Natural killer cell (primary cell): ENCODE data around the gene CLRN3. TPM values are rescaled to one million over a fixed set of nuclear protein-coding genes. Genes with fewer than 3 reads are reported as not detected.

Experiments used
- ATAC-seq, 3 donors: fragments of 150-1000 bp in 2 of 3; fragments of 200-7000 bp in 1 of 3; cut with Tn5 transposase; 1 replicate in 1 of 3; 2 replicates in 2 of 3; pipeline ENCODE4 v1.10.0; 2021; ENCODE audit warnings: mild to moderate bottlenecking in 2 of 3, moderate library complexity in 2 of 3
- DNase-seq, 2 donors: peaks; one replicate each; pipeline versions ENCODE4 v3.0.0 to v3.0.0-alpha.2; 2013 to 2021; ENCODE audit warnings: mixed read lengths in 1 of 2
- H3K27ac ChIP-seq: one replicate; pipeline ENCODE4 v1.5.1; 2013; ENCODE audit warnings: mild to moderate bottlenecking, low read length
- H3K27me3 ChIP-seq: one replicate; pipeline ENCODE4 v1.6.1; 2013; ENCODE audit warnings: low read length; ENCODE audit not compliant: control insufficient read depth, insufficient read depth
- H3K36me3 ChIP-seq: one replicate; pipeline ENCODE4 v1.6.1; 2013; ENCODE audit warnings: low read length; ENCODE audit not compliant: control insufficient read depth, insufficient read depth
- H3K4me1 ChIP-seq: one replicate; pipeline ENCODE4 v1.6.1; 2013; ENCODE audit warnings: low read length; ENCODE audit not compliant: control insufficient read depth, insufficient read depth
- H3K4me3 ChIP-seq: one replicate; pipeline ENCODE4 v1.5.1; 2013; ENCODE audit warnings: low read length
- H3K9me3 ChIP-seq: one replicate; pipeline ENCODE4 v1.6.1; 2013; ENCODE audit warnings: low read length; ENCODE audit not compliant: control insufficient read depth, insufficient read depth
- H3K27ac Mint-ChIP-seq, 2 donors: one replicate each; pipeline ENCODE4 v1.8.0; 2022; ENCODE audit warnings: mild to moderate bottlenecking in 2 of 2, mixed read lengths in 2 of 2, moderate library complexity in 1 of 2
- H3K27me3 Mint-ChIP-seq, 2 donors: one replicate each; pipeline ENCODE4 v1.8.0; 2022; ENCODE audit warnings: low read depth in 2 of 2, mixed read lengths in 2 of 2
- H3K36me3 Mint-ChIP-seq: one replicate; pipeline ENCODE4 v1.8.0; 2022; ENCODE audit warnings: mixed read lengths
- H3K4me1 Mint-ChIP-seq, 2 donors: one replicate each; pipeline ENCODE4 v1.8.0; 2022; ENCODE audit warnings: mixed read lengths in 2 of 2
- H3K4me3 Mint-ChIP-seq: one replicate; pipeline ENCODE4 v1.8.0; 2022; ENCODE audit warnings: mild to moderate bottlenecking, moderate library complexity, mixed read lengths
- H3K9me3 Mint-ChIP-seq, 2 donors: one replicate each; pipeline ENCODE4 v1.8.0; 2022; ENCODE audit warnings: mixed read lengths in 2 of 2
- CTCF ChIP-seq: fragments of 200-600 bp; IDR thresholded peaks from one replicate; pipeline ENCODE4 v1.8.0; 2022; ENCODE audit warnings: antibody characterized with exemption
- WGBS: methylation state at CpG from one replicate; pipeline ENCODE4 v1.1.7; 2013; ENCODE audit warnings: missing lambda C conversion rate; ENCODE audit not compliant: insufficient coverage; 5-methylcytosine and 5-hydroxymethylcytosine counted together
- intact Hi-C: fragments of 100-400 bp; cut with micrococcal nuclease; formaldehyde crosslinking; loops from one replicate; pipeline ENCODE4 v1.14.2; 2022
- total RNA-seq, 4 donors: library from RNA; stranded (reverse); fragments of 120-200 nt in 1 of 4; gene quantifications; one replicate each; pipeline versions ENCODE4 v1.2.3 to v1.2.4, GENCODE V29; 2013 to 2022

CLRN3 gene
- total RNA-seq, 3 donors from 2014 or later (not counting 1 experiment from before 2014, with no cell fraction given) = not detected

GRCh38 chr10:127860592-127860991 is 32.1 kb downstream of the CLRN3 start:
- Mint-ChIP-seq H3K4me1 (no peaks in the 10 kb centered on the region), H3K9me3 (no peaks in the 10 kb centered on the region), H3K36me3 (no peaks in the 10 kb centered on the region), H3K27me3 (peaks cover 2 to 22% of the 10 kb centered on the region in 2 donors), H3K27ac (no peak overlapping the region), H3K4me3 (no peak overlapping the region)
- no peak for TF ChIP-seq CTCF
- Histone ChIP-seq H3K27ac (no peak overlapping the region), H3K36me3 (no peaks in the 10 kb centered on the region), H3K4me3 (no peak overlapping the region), H3K27me3 (no peaks in the 10 kb centered on the region), H3K9me3 (no peaks in the 10 kb centered on the region), H3K4me1 (peaks cover under 1% of the 10 kb centered on the region)
- intact Hi-C loops = no loop called here
- no peak for ATAC-seq
- DNase-seq = no peak
- WGBS = 89% methylated on average over 6 of the region's 6 CpGs

- intact Hi-C loops = loop anchor here (10.0 kb wide), 1 partner anchor 291 kb away; no protein-coding TSS in a partner anchor
- Histone ChIP-seq H3K27me3 (peaks cover 3% of the 10 kb centered on the region), H3K27ac (no peak overlapping the region), H3K4me1 (peaks cover 22% of the 10 kb centered on the region), H3K4me3 (no peak overlapping the region), H3K36me3 (no peaks in the 10 kb centered on the region), H3K9me3 (no peaks in the 10 kb centered on the region)
- H3K9me3 Mint-ChIP-seq = no peaks in the 10 kb centered on the region
- DNase-seq (no peak), ATAC-seq (no peak)
- H3K36me3 Mint-ChIP-seq = no peaks in the 10 kb centered on the region
- WGBS = 93% methylated on average over 10 of the region's 10 CpGs
- H3K4me1 Mint-ChIP-seq = peaks cover 8% of the 10 kb centered on the region in 2 donors
- no peak overlapping the region for H3K4me3 Mint-ChIP-seq
- no peak overlapping the region for H3K27ac Mint-ChIP-seq
- TF ChIP-seq CTCF = no peak
- H3K27me3 Mint-ChIP-seq = peaks cover 15 to 16% of the 10 kb centered on the region in 2 donors
Measured at GRCh38 chr10:127855976-127856375, 36.8 kb downstream of the CLRN3 start.

- intact Hi-C loops = loop anchor here (10.0 kb wide), 1 partner anchor 291 kb away; no protein-coding TSS in a partner anchor
- Mint-ChIP-seq H3K4me3 (no peak overlapping the region), H3K27ac (no peak overlapping the region), H3K36me3 (no peaks in the 10 kb centered on the region), H3K27me3 (peaks cover 16% of the 10 kb centered on the region in 2 donors), H3K9me3 (no peaks in the 10 kb centered on the region), H3K4me1 (peaks cover 8% of the 10 kb centered on the region in 2 donors)
- 80% methylated on average over 2 of the region's 2 CpGs for WGBS
- no peaks in the 10 kb centered on the region for H3K9me3 ChIP-seq
- H3K4me3 ChIP-seq = no peak overlapping the region
- H3K36me3 ChIP-seq = no peaks in the 10 kb centered on the region
- H3K27me3 ChIP-seq = peaks cover 3% of the 10 kb centered on the region
- ATAC-seq (no peak), DNase-seq (no peak)
- no peak overlapping the region for H3K27ac ChIP-seq
- TF ChIP-seq CTCF = no peak
- H3K4me1 ChIP-seq = peaks cover 22% of the 10 kb centered on the region
Measured at GRCh38 chr10:127855591-127855881, 37.2 kb downstream of the CLRN3 start.
